ENCODE measurements around the gene CHRM2. TPM values are rescaled to one million over a fixed set of nuclear protein-coding genes. Genes with fewer than 3 reads are reported as not detected.

CHRM2 gene
- total RNA-seq, 2 experiments from 2014 or later = not detected

DNA sequence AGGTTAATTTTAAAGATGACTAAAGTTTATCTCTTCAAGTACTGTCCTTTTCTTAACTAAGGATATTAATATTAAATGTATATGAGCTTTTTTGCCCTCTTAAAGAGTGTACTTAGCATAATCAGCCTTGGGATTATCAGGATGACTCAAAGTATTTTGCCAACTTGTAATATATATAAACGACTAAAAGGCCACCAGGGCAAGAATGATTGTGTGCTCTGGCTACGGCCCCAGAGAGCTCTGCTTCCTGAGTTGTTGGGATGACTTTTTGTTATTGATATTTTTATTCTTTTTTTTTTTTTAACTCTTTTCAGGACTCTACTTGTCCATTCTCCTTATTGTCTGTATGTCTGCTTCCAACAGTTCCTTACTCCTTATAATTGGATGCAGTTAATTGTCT, 14.8 kb upstream of the CHRM2 start:
- Histone ChIP-seq H3K9me3 (ENCODE audit: control insufficient read depth in 1 of 2, insufficient read depth in 1 of 2, low read length in 2 of 2) (no peaks in the 10 kb centered on the region), H3K27me3 (ENCODE audit: control insufficient read depth in 1 of 2, insufficient read depth in 2 of 2, low read length in 2 of 2) (no peaks in the 10 kb centered on the region), H3K4me3 (ENCODE audit: low read length) (no peak overlapping the region), H3K4me1 (ENCODE audit: insufficient read depth, low read length) (no peaks in the 10 kb centered on the region), H3K27ac (ENCODE audit: low read depth in 1 of 2, low read length in 2 of 2) (no peak overlapping the region), H3K36me3 (ENCODE audit: insufficient read depth, low read length) (no peaks in the 10 kb centered on the region)
- H3K27me3 Mint-ChIP-seq = no peaks in the 10 kb centered on the region
- no peaks in the 10 kb centered on the region for H3K4me1 Mint-ChIP-seq (ENCODE audit: low read depth)
- ATAC-seq (ENCODE audit: poor library complexity) (no peak), DNase-seq (no peak)
- intact Hi-C loops (cut with DNase I, micrococcal nuclease) = no loop called here
- POLR2A ChIA-PET = no interaction called here
- no peak for TF ChIP-seq CTCF (IDR thresholded peaks at IDR 0.05)
- CTCF ChIA-PET = no interaction called here
- H3K9me3 Mint-ChIP-seq = peaks cover 17% of the 10 kb centered on the region
- H3K4me3 Mint-ChIP-seq = no peak overlapping the region
- H3K27ac Mint-ChIP-seq = no peak overlapping the region
- no peaks in the 10 kb centered on the region for H3K36me3 Mint-ChIP-seq (ENCODE audit: low read depth)

GRCh38 chr7:136857573-136857972, 10.9 kb upstream of the CHRM2 start:
- ATAC-seq (ENCODE audit: poor library complexity) (no peak), DNase-seq (no peak)
- H3K4me1 ChIP-seq (ENCODE audit: insufficient read depth, low read length) = no peaks in the 10 kb centered on the region
- CTCF ChIA-PET = interaction anchor here (0.6 kb wide), 1 partner anchor 148 kb away, joined by 3 read pairs; no protein-coding TSS in a partner anchor
- Mint-ChIP-seq H3K27ac (no peak overlapping the region), H3K27me3 (no peaks in the 10 kb centered on the region), H3K36me3 (ENCODE audit: low read depth) (no peaks in the 10 kb centered on the region), H3K4me1 (ENCODE audit: low read depth) (no peaks in the 10 kb centered on the region), H3K9me3 (peaks cover 17% of the 10 kb centered on the region), H3K4me3 (no peak overlapping the region)
- no peaks in the 10 kb centered on the region for H3K27me3 ChIP-seq (ENCODE audit: control insufficient read depth in 1 of 2, insufficient read depth in 2 of 2, low read length in 2 of 2)
- intact Hi-C loops (cut with DNase I, micrococcal nuclease) = no loop called here
- POLR2A ChIA-PET = no interaction called here
- H3K4me3 ChIP-seq (ENCODE audit: low read length) = no peak overlapping the region
- no peak for TF ChIP-seq CTCF (IDR thresholded peaks at IDR 0.05)
- no peak overlapping the region for H3K27ac ChIP-seq (ENCODE audit: low read depth in 1 of 2, low read length in 2 of 2)
- H3K36me3 ChIP-seq (ENCODE audit: insufficient read depth, low read length) = no peaks in the 10 kb centered on the region
- no peaks in the 10 kb centered on the region for H3K9me3 ChIP-seq (ENCODE audit: control insufficient read depth in 1 of 2, insufficient read depth in 1 of 2, low read length in 2 of 2)

DNA sequence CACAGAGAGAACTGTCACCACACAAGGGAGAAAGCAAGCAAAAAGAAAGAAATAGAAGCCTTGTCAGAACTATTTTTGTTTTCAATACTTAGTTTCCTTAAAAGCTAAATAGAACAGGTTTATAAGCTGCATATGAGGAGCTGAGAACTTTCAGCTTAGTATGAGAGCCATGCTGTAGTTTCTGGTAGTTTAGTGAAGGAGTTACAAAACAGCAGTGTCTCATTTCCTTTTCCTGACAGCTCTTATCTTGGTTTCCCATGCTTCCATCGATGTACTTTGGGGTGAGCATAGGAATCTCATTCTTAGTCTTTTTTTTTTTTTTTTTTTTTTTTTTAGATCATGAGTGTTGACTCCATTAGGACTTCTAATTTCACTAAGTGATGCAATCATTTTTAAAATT, 8.6 kb upstream of the CHRM2 start:
- no peak overlapping the region for H3K27ac Mint-ChIP-seq
- no peak for ATAC-seq (ENCODE audit: poor library complexity)
- H3K36me3 Mint-ChIP-seq (ENCODE audit: low read depth) = no peaks in the 10 kb centered on the region
- H3K4me3 Mint-ChIP-seq = no peak overlapping the region
- CTCF ChIA-PET = no interaction called here
- intact Hi-C loops (cut with DNase I, micrococcal nuclease) = no loop called here
- Histone ChIP-seq H3K4me3 (ENCODE audit: low read length) (no peak overlapping the region), H3K27ac (ENCODE audit: low read depth in 1 of 2, low read length in 2 of 2) (no peak overlapping the region), H3K27me3 (ENCODE audit: control insufficient read depth in 1 of 2, insufficient read depth in 2 of 2, low read length in 2 of 2) (no peaks in the 10 kb centered on the region), H3K9me3 (ENCODE audit: control insufficient read depth in 1 of 2, insufficient read depth in 1 of 2, low read length in 2 of 2) (no peaks in the 10 kb centered on the region), H3K36me3 (ENCODE audit: insufficient read depth, low read length) (no peaks in the 10 kb centered on the region), H3K4me1 (ENCODE audit: insufficient read depth, low read length) (no peaks in the 10 kb centered on the region)
- H3K9me3 Mint-ChIP-seq = peaks cover 17% of the 10 kb centered on the region
- no peaks in the 10 kb centered on the region for H3K27me3 Mint-ChIP-seq
- no peak for DNase-seq
- H3K4me1 Mint-ChIP-seq (ENCODE audit: low read depth) = no peaks in the 10 kb centered on the region
- TF ChIP-seq CTCF (IDR thresholded peaks at IDR 0.05) = no peak
- POLR2A ChIA-PET = no interaction called here
